Measurements from ENCODE around the gene RGS3.
"Not testable (repeated sequence)": the region's sequence is repeated elsewhere in the genome, so short reads cannot be mapped to it uniquely, and the experiment has no call there.

RGS3 gene

DNA sequence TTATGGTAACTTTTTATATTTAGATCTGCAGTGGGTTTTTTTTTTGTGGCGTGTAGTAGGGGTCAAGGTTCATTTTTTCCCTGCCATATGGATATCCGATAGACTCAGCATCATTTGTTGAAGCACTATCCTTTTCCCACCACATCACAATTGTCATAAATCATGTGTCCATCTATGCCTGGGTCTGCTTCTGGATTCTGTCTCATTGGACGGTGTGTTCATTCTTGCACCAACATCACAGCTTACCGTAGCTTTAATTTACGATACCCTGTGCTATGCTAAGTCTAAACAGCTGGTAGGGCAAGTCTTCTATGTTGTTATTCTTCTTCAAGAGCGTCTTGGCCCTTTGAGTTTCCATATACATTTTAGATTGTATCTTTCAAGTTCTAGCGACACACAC lies 175.0 kb downstream of the RGS3 start:
- peaks cover 3 to 16% of the 10 kb centered on the region in 2 donors for H3K4me1 ChIP-seq (ENCODE audit: control insufficient read depth in 2 of 2, insufficient read depth in 1 of 2, low read depth in 1 of 2, low read length in 2 of 2)
- WGBS, 2 donors (ENCODE audit: extremely low coverage in 2 of 2, insufficient read length in 2 of 2, insufficient replicate concordance in 1 of 2) = no CpG with 5 or more reads among the region's 7 CpGs
- no peak overlapping the region for H2AK5ac ChIP-seq (ENCODE audit: low read depth, low read length)

GRCh38 chr9:113638897-113639296 lies 175.4 kb downstream of the RGS3 start:
- Histone ChIP-seq H4K91ac (ENCODE audit: low read depth, low read length, poor library complexity) (no peak overlapping the region), H2AFZ (ENCODE audit: low read length) (no peak overlapping the region), H3K36me3 (replicated peaks in 1 of 2; ENCODE audit: control insufficient read depth in 2 of 2, insufficient read depth in 2 of 2, low read length in 2 of 2) (no peaks in the 10 kb centered on the region), H3K18ac (ENCODE audit: low read length) (no peak overlapping the region), H3K9ac (ENCODE audit: low read depth, low read length, poor library complexity) (no peak overlapping the region), H2BK5ac (ENCODE audit: low read length) (no peak overlapping the region), H4K8ac (ENCODE audit: low read depth, low read length) (no peak overlapping the region), H2BK15ac (ENCODE audit: low read length) (no peak overlapping the region), H2BK12ac (ENCODE audit: low read length) (no peak overlapping the region), H2AK5ac (ENCODE audit: low read depth, low read length) (no peak overlapping the region), H3K27me3 (ENCODE audit: control insufficient read depth in 3 of 3, insufficient read depth in 3 of 3, low read depth in 1 of 3, low read length in 3 of 3) (peaks cover 0 to 1% (median 0%) of the 10 kb centered on the region in 3 experiments), H3K4me1 (ENCODE audit: control insufficient read depth in 2 of 2, insufficient read depth in 1 of 2, low read depth in 1 of 2, low read length in 2 of 2) (peaks cover 3 to 14% of the 10 kb centered on the region in 2 donors), H3K27ac (replicated peaks; ENCODE audit: low read length) (no peak overlapping the region), H3K4ac (ENCODE audit: low read length) (no peak overlapping the region), H3K9me3 (replicated peaks in 1 of 2; ENCODE audit: control insufficient read depth in 2 of 2, insufficient read depth in 1 of 2, low read depth in 1 of 2, low read length in 2 of 2) (no peaks in the 10 kb centered on the region), H3K4me2 (ENCODE audit: insufficient read depth, low read length, poor library complexity, severe bottlenecking) (no peak overlapping the region), H3K4me3 (ENCODE audit: low read length in 2 of 2) (no peak overlapping the region), H3K23ac (ENCODE audit: low read depth, low read length, poor library complexity) (no peak overlapping the region), H3K14ac (ENCODE audit: low read length) (no peak overlapping the region), H2BK120ac (ENCODE audit: low read depth, low read length) (no peak overlapping the region), H3K79me1 (ENCODE audit: low read depth, low read length) (no peaks in the 10 kb centered on the region)
- WGBS, 2 donors (ENCODE audit: extremely low coverage in 2 of 2, insufficient read length in 2 of 2, insufficient replicate concordance in 1 of 2) = no CpG with 5 or more reads among the region's 4 CpGs
- no peak for DNase-seq (ENCODE audit: low spot score)

More for the DNA sequence above, 175.0 kb downstream of the RGS3 start:
- Histone ChIP-seq H3K9me3 (replicated peaks in 1 of 2; ENCODE audit: control insufficient read depth in 2 of 2, insufficient read depth in 1 of 2, low read depth in 1 of 2, low read length in 2 of 2) (no peaks in the 10 kb centered on the region), H3K9ac (ENCODE audit: low read depth, low read length, poor library complexity) (no peak overlapping the region), H2BK15ac (ENCODE audit: low read length) (no peak overlapping the region), H2AFZ (ENCODE audit: low read length) (no peak overlapping the region), H3K23ac (ENCODE audit: low read depth, low read length, poor library complexity) (no peak overlapping the region), H3K4me2 (ENCODE audit: insufficient read depth, low read length, poor library complexity, severe bottlenecking) (no peak overlapping the region), H4K91ac (ENCODE audit: low read depth, low read length, poor library complexity) (no peak overlapping the region), H3K36me3 (replicated peaks in 1 of 2; ENCODE audit: control insufficient read depth in 2 of 2, insufficient read depth in 2 of 2, low read length in 2 of 2) (no peaks in the 10 kb centered on the region), H3K79me1 (ENCODE audit: low read depth, low read length) (no peaks in the 10 kb centered on the region), H2BK5ac (ENCODE audit: low read length) (no peak overlapping the region), H4K8ac (ENCODE audit: low read depth, low read length) (no peak overlapping the region), H3K27me3 (ENCODE audit: control insufficient read depth in 3 of 3, insufficient read depth in 3 of 3, low read depth in 1 of 3, low read length in 3 of 3) (peaks cover 0 to 4% (median 0%) of the 10 kb centered on the region in 3 experiments), H3K4me3 (ENCODE audit: low read length in 2 of 2) (no peak overlapping the region), H3K14ac (ENCODE audit: low read length) (no peak overlapping the region), H3K18ac (ENCODE audit: low read length) (no peak overlapping the region), H2BK120ac (ENCODE audit: low read depth, low read length) (no peak overlapping the region), H2BK12ac (ENCODE audit: low read length) (no peak overlapping the region), H3K4ac (ENCODE audit: low read length) (no peak overlapping the region), H3K27ac (replicated peaks; ENCODE audit: low read length) (no peak overlapping the region)
- DNase-seq (ENCODE audit: low spot score) = no peak

DNA sequence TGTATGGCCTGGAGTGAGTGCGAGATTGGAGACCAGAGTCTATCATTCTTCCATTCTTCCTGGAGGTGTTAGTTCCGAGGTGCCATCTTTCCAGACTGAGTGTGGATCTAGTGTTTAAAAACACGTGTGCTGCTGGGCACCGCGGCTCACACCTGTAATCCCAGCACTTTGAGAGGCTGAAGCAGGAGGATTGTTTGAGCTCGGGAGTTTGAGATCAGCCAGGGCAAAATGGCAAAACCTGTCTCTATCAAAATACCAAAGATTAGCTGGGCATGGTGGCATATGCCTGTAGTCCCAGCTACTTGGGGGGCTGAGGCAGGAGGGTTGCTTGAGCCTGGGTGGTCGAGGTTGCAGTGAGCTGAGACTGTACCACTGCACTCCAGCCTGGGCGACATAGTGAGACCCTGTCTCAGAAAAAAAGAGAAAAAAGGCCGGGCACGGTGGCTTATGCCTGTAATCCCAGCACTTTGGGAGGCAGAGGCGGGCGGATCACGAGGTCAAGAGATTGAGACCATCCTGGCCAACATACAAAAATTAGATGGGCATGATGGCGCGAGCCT lies 176.0 kb downstream of the RGS3 start:
- not testable (repeated sequence) for H3K4me1 ChIP-seq (ENCODE audit: control insufficient read depth in 2 of 2, insufficient read depth in 1 of 2, low read depth in 1 of 2, low read length in 2 of 2); H3K36me3 ChIP-seq (replicated peaks in 1 of 2; ENCODE audit: control insufficient read depth in 2 of 2, insufficient read depth in 2 of 2, low read length in 2 of 2); H3K9me3 ChIP-seq (replicated peaks in 1 of 2; ENCODE audit: control insufficient read depth in 2 of 2, insufficient read depth in 1 of 2, low read depth in 1 of 2, low read length in 2 of 2); H3K4me2 ChIP-seq (ENCODE audit: insufficient read depth, low read length, poor library complexity, severe bottlenecking); H2BK15ac ChIP-seq (ENCODE audit: low read length); H3K4ac ChIP-seq (ENCODE audit: low read length); H2BK5ac ChIP-seq (ENCODE audit: low read length); DNase-seq (ENCODE audit: low spot score); H3K27ac ChIP-seq (replicated peaks; ENCODE audit: low read length); H3K4me3 ChIP-seq (ENCODE audit: low read length in 2 of 2); H4K91ac ChIP-seq (ENCODE audit: low read depth, low read length, poor library complexity); H3K18ac ChIP-seq (ENCODE audit: low read length); H3K79me1 ChIP-seq (ENCODE audit: low read depth, low read length); H2AFZ ChIP-seq (ENCODE audit: low read length); H2BK120ac ChIP-seq (ENCODE audit: low read depth, low read length); H3K23ac ChIP-seq (ENCODE audit: low read depth, low read length, poor library complexity); H3K14ac ChIP-seq (ENCODE audit: low read length); H2AK5ac ChIP-seq (ENCODE audit: low read depth, low read length); H3K9ac ChIP-seq (ENCODE audit: low read depth, low read length, poor library complexity); H2BK12ac ChIP-seq (ENCODE audit: low read length); H4K8ac ChIP-seq (ENCODE audit: low read depth, low read length); H3K27me3 ChIP-seq (ENCODE audit: control insufficient read depth in 3 of 3, insufficient read depth in 3 of 3, low read depth in 1 of 3, low read length in 3 of 3)
- no CpG with 5 or more reads among the region's 15 CpGs for WGBS, 2 donors (ENCODE audit: extremely low coverage in 2 of 2, insufficient read length in 2 of 2, insufficient replicate concordance in 1 of 2)

DNA sequence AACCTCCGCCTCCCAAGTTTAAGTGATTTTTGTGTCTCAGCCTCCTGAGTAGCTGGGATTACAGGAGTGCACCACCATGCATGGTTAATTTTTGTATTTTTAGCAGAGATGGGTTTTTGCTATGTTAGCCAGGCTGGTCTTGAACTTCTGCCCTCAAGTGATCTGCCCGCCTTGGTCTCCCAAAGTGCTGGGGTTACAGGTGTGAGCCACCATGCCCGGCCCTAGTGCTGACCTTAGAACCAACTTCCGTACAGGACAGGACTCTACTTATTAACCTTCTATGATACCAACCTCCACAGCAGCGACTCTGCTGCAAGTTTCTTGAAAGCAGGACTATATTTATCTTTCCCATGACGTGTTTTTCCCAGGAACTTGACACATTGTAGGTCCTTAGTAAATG lies 176.9 kb downstream of the RGS3 start:
- no peak overlapping the region for H2BK15ac ChIP-seq (ENCODE audit: low read length)
- H3K4me3 ChIP-seq (ENCODE audit: low read length in 2 of 2) = no peak overlapping the region
- no CpG with 5 or more reads among the region's 6 CpGs for WGBS, 2 donors (ENCODE audit: extremely low coverage in 2 of 2, insufficient read length in 2 of 2, insufficient replicate concordance in 1 of 2)
- H3K36me3 ChIP-seq (replicated peaks in 1 of 2; ENCODE audit: control insufficient read depth in 2 of 2, insufficient read depth in 2 of 2, low read length in 2 of 2) = no peaks in the 10 kb centered on the region
- H2AK5ac ChIP-seq (ENCODE audit: low read depth, low read length) = no peak overlapping the region
- H3K4ac ChIP-seq (ENCODE audit: low read length) = no peak overlapping the region
- no peak overlapping the region for H3K14ac ChIP-seq (ENCODE audit: low read length)
- H3K23ac ChIP-seq (ENCODE audit: low read depth, low read length, poor library complexity) = no peak overlapping the region
- H2AFZ ChIP-seq (ENCODE audit: low read length) = no peak overlapping the region
- H3K18ac ChIP-seq (ENCODE audit: low read length) = no peak overlapping the region
- H3K4me1 ChIP-seq (ENCODE audit: control insufficient read depth in 2 of 2, insufficient read depth in 1 of 2, low read depth in 1 of 2, low read length in 2 of 2) = peaks cover 0 to 10% of the 10 kb centered on the region in 2 donors
- H4K91ac ChIP-seq (ENCODE audit: low read depth, low read length, poor library complexity) = no peak overlapping the region
- H3K9me3 ChIP-seq (replicated peaks in 1 of 2; ENCODE audit: control insufficient read depth in 2 of 2, insufficient read depth in 1 of 2, low read depth in 1 of 2, low read length in 2 of 2) = no peaks in the 10 kb centered on the region
- no peak overlapping the region for H2BK12ac ChIP-seq (ENCODE audit: low read length)
- no peak overlapping the region for H3K4me2 ChIP-seq (ENCODE audit: insufficient read depth, low read length, poor library complexity, severe bottlenecking)
- H3K27me3 ChIP-seq (ENCODE audit: control insufficient read depth in 3 of 3, insufficient read depth in 3 of 3, low read depth in 1 of 3, low read length in 3 of 3) = no peaks in the 10 kb centered on the region
- no peak for DNase-seq (ENCODE audit: low spot score)
- H2BK5ac ChIP-seq (ENCODE audit: low read length) = no peak overlapping the region
- H3K27ac ChIP-seq (replicated peaks; ENCODE audit: low read length) = no peak overlapping the region
- no peak overlapping the region for H4K8ac ChIP-seq (ENCODE audit: low read depth, low read length)
- H3K79me1 ChIP-seq (ENCODE audit: low read depth, low read length) = no peaks in the 10 kb centered on the region
- H2BK120ac ChIP-seq (ENCODE audit: low read depth, low read length) = no peak overlapping the region
- no peak overlapping the region for H3K9ac ChIP-seq (ENCODE audit: low read depth, low read length, poor library complexity)
